ENCODE data around the gene DDX4. TPM values are rescaled to one million over a fixed set of nuclear protein-coding genes. Genes with fewer than 3 reads are reported as not detected.

DDX4 gene
- total RNA-seq, 1 donor from 2014 or later = not detected

- peak; percentile 30 for DNase-seq (ENCODE audit: low spot score)
- H3K27ac Mint-ChIP-seq (ENCODE audit: unreplicated experiment) = no peak overlapping the region
- H3K36me3 Mint-ChIP-seq (ENCODE audit: low read depth, unreplicated experiment) = no peaks in the 10 kb centered on the region
- H3K4me3 Mint-ChIP-seq (ENCODE audit: unreplicated experiment) = peak overlapping the region; percentile 28
- no peaks in the 10 kb centered on the region for H3K4me1 Mint-ChIP-seq (ENCODE audit: unreplicated experiment)
- H3K9me3 Mint-ChIP-seq (ENCODE audit: unreplicated experiment) = no peaks in the 10 kb centered on the region
- no peak for TF ChIP-seq CTCF (IDR thresholded peaks at IDR 0.05; ENCODE audit: unreplicated experiment)
- no peaks in the 10 kb centered on the region for H3K27me3 Mint-ChIP-seq (ENCODE audit: unreplicated experiment)
Observed at GRCh38 chr5:55821731-55822512, 84.1 kb downstream of the DDX4 start.

- no peaks in the 10 kb centered on the region for H3K36me3 Mint-ChIP-seq (ENCODE audit: low read depth, unreplicated experiment)
- peaks cover 9% of the 10 kb centered on the region for H3K4me1 Mint-ChIP-seq (ENCODE audit: unreplicated experiment)
- no peak for DNase-seq (ENCODE audit: low spot score)
- no peak for TF ChIP-seq CTCF (IDR thresholded peaks at IDR 0.05; ENCODE audit: unreplicated experiment)
- H3K27ac Mint-ChIP-seq (ENCODE audit: unreplicated experiment) = no peak overlapping the region
- H3K27me3 Mint-ChIP-seq (ENCODE audit: unreplicated experiment) = no peaks in the 10 kb centered on the region
- no peak overlapping the region for H3K4me3 Mint-ChIP-seq (ENCODE audit: unreplicated experiment)
- no peaks in the 10 kb centered on the region for H3K9me3 Mint-ChIP-seq (ENCODE audit: unreplicated experiment)
Observed at GRCh38 chr5:55823151-55823796, 85.4 kb downstream of the DDX4 start.

- Mint-ChIP-seq H3K27ac (ENCODE audit: unreplicated experiment) (no peak overlapping the region), H3K27me3 (ENCODE audit: unreplicated experiment) (peaks cover 3% of the 10 kb centered on the region), H3K4me3 (ENCODE audit: unreplicated experiment) (no peak overlapping the region), H3K4me1 (ENCODE audit: unreplicated experiment) (peaks cover 15% of the 10 kb centered on the region), H3K9me3 (ENCODE audit: unreplicated experiment) (no peaks in the 10 kb centered on the region), H3K36me3 (ENCODE audit: low read depth, unreplicated experiment) (peaks cover 4% of the 10 kb centered on the region)
- TF ChIP-seq CTCF (IDR thresholded peaks at IDR 0.05; ENCODE audit: unreplicated experiment) = no peak
- DNase-seq (ENCODE audit: low spot score) = no peak
Observed at GRCh38 chr5:55829956-55830355, 92.1 kb downstream of the DDX4 start.

GRCh38 chr5:55832446-55832845, 94.6 kb downstream of the DDX4 start:
- Mint-ChIP-seq H3K36me3 (ENCODE audit: low read depth, unreplicated experiment) (peaks cover 4% of the 10 kb centered on the region), H3K9me3 (ENCODE audit: unreplicated experiment) (no peaks in the 10 kb centered on the region), H3K4me3 (ENCODE audit: unreplicated experiment) (no peak overlapping the region), H3K4me1 (ENCODE audit: unreplicated experiment) (peaks cover 14% of the 10 kb centered on the region), H3K27me3 (ENCODE audit: unreplicated experiment) (peaks cover 3% of the 10 kb centered on the region), H3K27ac (ENCODE audit: unreplicated experiment) (no peak overlapping the region)
- DNase-seq (ENCODE audit: low spot score) = no peak
- no peak for TF ChIP-seq CTCF (IDR thresholded peaks at IDR 0.05; ENCODE audit: unreplicated experiment)

GRCh38 chr5:55836191-55836590, 98.3 kb downstream of the DDX4 start:
- Mint-ChIP-seq H3K9me3 (ENCODE audit: unreplicated experiment) (no peaks in the 10 kb centered on the region), H3K36me3 (ENCODE audit: low read depth, unreplicated experiment) (peaks cover 4% of the 10 kb centered on the region), H3K27me3 (ENCODE audit: unreplicated experiment) (peaks cover 3% of the 10 kb centered on the region), H3K27ac (ENCODE audit: unreplicated experiment) (no peak overlapping the region), H3K4me3 (ENCODE audit: unreplicated experiment) (no peak overlapping the region), H3K4me1 (ENCODE audit: unreplicated experiment) (no peaks in the 10 kb centered on the region)
- TF ChIP-seq CTCF (IDR thresholded peaks at IDR 0.05; ENCODE audit: unreplicated experiment) = no peak
- DNase-seq (ENCODE audit: low spot score) = no peak
